HG02840 (cell line): ENCODE data around the gene PFDN5.
"Not testable (repeated sequence)": the region's sequence is repeated elsewhere in the genome, so short reads cannot be mapped to it uniquely, and the experiment has no call there.

Source experiments
- ATAC-seq: cut with Tn5 transposase; IDR thresholded peaks from one replicate; pipeline ENCODE4 v1.9.1; 2021; ENCODE audit warnings: mild to moderate bottlenecking, moderate library complexity, moderate number of reproducible peaks; ENCODE audit not compliant: unreplicated experiment, low FRiP score

PFDN5 gene

GRCh38 chr12:53325511-53326061, 30.2 kb downstream of the PFDN5 start:
- no peak for ATAC-seq

GRCh38 chr12:53326460-53327185, 31.3 kb downstream of the PFDN5 start:
- no peak for ATAC-seq

- no peak for ATAC-seq
Observed at GRCh38 chr12:53327435-53328042, 32.2 kb downstream of the PFDN5 start.

GRCh38 chr12:53328043-53328435, 32.7 kb downstream of the PFDN5 start:
- no peak for ATAC-seq

- ATAC-seq: no peak
Observed at GRCh38 chr12:53330671-53331070, 35.3 kb downstream of the PFDN5 start.

DNA sequence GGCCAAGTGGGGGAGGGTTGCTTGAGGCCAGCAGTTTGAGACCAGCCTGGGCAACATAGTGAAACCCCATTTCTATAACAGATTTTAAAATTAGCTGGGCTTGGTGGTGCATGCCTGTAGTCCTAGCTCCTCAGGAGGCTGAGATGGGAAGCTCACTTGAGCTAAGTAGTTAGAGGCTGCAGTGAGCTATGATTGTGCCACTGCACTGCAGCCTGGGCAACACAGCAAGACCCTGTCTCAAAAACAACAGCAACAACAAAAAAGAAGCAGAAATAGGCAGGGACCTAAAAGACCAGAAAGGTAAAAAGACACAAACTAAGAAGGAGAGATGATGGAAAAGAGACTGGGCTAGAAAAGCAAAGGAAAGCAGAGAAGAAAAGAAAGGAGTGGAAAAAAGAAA, 37.0 kb downstream of the PFDN5 start:
- ATAC-seq: not testable (repeated sequence)

GRCh38 chr12:53332744-53333143, 37.4 kb downstream of the PFDN5 start:
- no peak for ATAC-seq

DNA sequence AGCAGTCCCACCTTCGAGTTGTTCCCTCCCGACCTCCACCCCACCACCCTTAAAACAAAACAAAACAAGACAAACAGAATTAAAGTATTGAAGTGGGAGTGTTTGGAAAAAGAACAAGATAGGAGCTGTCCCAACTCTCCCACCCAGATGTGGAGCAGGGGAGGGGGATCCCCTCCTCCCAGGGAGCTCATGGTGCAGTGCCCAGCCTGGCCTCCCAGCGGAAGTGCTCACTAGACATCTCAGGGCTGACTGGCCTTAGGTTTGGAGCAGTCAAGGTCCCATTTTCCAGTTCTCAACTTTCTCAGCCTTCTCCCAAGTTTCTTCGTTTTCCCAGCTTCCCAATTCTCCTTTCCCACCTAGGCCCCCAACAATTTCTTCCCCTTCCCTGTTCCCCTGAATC, 37.9 kb downstream of the PFDN5 start:
- ATAC-seq: no peak

DNA sequence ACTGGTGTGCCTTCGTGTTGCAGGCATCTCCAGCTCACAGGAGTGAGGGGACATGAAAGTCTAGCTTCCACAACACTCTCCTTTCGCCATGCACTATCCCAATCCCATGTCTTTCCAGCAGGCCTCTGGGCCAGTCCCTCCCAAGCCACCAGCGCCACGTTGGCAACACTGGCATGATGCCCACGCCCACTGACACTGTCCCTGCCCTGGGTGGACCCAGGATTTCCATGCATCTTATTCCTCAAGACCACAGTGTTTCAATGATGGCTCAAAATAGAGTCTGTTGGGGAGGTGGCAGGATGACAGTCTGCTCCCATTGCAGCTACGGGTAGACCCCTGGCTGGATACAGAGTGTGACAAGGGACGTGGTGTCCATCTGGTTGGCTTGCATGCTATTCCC, 38.5 kb downstream of the PFDN5 start:
- ATAC-seq: no peak

DNA sequence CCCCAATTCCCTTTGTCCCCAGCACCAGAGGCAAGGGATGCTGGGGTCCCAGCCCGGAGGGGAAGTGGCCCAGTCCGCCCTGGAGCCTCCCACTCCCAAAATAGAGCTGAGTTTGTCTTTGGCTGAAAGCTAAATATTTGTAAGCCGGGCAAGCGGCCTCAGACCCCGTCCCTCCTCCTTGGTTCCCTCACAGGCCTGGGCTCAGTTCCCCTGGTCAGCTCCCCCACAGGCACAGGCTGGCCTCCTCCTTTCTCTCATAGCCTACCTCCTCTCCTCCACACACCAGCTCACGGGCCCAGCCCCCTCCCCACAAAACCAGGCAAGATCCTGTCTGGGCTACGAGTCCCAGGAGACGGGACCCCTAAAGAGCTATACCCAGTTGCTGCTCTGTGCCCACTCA, 39.5 kb downstream of the PFDN5 start:
- no peak for ATAC-seq

DNA sequence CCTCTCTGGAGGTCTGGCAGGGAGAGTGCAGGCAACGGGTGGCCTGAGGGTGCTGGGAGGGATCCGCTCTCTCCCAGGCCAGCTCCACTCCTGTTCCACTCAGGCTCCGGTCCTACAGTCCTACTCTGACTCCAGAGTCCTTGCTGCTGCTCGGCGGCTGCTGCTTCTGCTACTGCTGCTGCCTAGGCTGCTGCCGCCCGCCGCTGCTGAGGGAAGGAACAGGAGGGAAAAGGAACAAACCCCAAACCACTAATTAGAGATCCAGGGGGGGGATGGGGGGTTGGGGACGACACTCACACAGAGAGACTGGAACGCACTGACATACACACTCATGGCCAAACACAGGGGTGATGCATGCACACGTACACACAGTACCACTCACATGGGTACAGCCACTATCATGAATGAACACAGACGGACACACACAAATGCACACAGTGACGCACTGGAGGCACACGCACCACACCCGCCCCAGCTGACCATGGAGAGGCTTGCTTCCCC, 40.9 kb downstream of the PFDN5 start, which contains the start of gene SP7:
TSS of gene SP7 (minus strand) at position 174 of the 501 bp plus-strand sequence. CDS start 708 bp downstream, outside the sequence.
- no peak for ATAC-seq

GRCh38 chr12:53338017-53338416, 42.7 kb downstream of the PFDN5 start:
- no peak for ATAC-seq

DNA sequence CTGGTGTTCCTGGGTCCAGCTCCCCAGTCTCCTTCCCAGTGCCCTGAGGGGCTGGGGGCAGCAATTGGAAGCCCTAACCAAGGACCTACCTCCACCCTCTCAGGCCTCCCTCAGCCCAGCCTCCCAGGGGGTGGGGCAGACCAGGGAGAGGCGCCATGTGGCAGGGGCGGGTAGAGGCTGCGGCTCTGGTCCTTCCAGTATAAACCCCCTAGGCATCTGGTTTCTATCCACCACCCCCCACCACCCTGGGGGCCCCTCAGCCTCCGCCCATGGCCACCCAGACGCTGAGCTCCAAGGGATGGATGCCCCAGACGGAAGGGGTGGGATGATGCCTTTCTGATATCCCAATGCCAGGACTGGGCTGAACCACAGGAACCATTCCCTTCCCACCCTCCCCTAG, 43.6 kb downstream of the PFDN5 start:
- ATAC-seq: no peak

DNA sequence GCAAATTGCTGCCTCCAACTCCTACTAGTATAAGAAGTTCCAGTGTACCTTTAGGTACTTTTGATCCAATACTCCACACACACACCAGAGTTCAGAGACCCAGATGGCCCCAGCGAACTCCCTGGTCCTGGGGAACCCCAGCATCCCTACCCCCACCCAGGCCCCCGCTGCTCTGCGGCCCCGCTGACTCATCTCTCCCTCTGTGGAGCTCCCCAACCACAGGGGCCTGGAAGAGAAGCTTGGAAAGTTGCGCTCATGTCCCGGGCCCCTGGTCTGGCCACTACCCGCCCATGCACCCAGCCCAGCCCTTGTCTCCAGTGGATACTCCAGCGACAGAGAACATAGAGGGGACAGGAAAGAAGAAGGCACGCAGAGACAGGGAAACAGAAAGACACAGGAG, 45.1 kb downstream of the PFDN5 start:
- no peak for ATAC-seq

GRCh38 chr12:53343449-53343848, 48.1 kb downstream of the PFDN5 start:
- ATAC-seq: no peak

- ATAC-seq: no peak
Observed at GRCh38 chr12:53343969-53344368, 48.6 kb downstream of the PFDN5 start.

- no peak for ATAC-seq
Observed at GRCh38 chr12:53344487-53344823, 49.1 kb downstream of the PFDN5 start.

- ATAC-seq: no peak
Observed at GRCh38 chr12:53344824-53345485, 49.6 kb downstream of the PFDN5 start.

DNA sequence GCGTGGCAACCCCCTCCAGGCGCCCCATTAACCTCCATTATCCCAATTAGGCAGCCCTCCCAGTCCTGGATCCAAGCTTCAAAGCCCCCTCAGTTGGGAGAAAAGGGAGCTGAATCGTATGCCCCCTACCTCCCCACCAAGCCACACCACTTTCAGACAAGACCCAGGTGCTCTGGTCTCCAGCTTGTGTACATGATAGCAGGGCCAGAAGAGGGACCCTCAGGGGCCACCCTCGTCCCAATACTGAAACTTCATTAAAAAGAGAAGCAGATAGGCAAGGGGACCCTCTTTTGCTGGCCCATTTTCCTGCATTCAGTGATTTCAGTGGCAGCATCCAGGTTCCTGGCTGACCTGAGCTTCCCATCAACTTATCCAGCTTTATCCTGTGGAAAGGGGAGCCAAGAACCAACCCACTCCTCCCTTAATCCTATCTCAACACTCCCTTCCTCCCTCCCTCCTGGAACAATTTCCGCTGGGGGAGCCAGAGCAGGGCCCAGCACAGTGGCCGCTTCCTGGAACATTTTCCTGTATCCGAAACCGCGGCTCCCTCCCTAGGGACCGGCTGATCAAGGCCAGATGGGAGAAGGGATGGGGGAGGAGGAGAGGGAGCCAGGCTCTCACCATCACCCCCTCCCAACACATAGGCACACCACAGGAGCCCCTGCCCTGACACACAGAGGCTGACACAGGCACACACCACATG, 50.3 kb downstream of the PFDN5 start:
- no peak for ATAC-seq

GRCh38 chr12:53346491-53346890, 51.1 kb downstream of the PFDN5 start:
- no peak for ATAC-seq

- no peak for ATAC-seq
Observed at GRCh38 chr12:53347905-53348304, 52.6 kb downstream of the PFDN5 start.
